ENCODE measurements around the gene CRIP1.

- TF ChIP-seq POLR2A (IDR thresholded peaks at IDR 0.05): no peak
- no peak for TF ChIP-seq CTCF (IDR thresholded peaks at IDR 0.05)
- TF ChIP-seq POLR2AphosphoS5 (IDR thresholded peaks at IDR 0.05): no peak
Observed at GRCh38 chr14:105531894-105532623, 45.4 kb downstream of the CRIP1 start.

All from breast epithelium (tissue), 3 donors.